ENCODE data around the gene IFIT3. TPM values are rescaled to one million over a fixed set of nuclear protein-coding genes. Genes with fewer than 3 reads are reported as not detected.

Gene IFIT3
- total RNA-seq, 1 donor: 90.2 TPM

DNA sequence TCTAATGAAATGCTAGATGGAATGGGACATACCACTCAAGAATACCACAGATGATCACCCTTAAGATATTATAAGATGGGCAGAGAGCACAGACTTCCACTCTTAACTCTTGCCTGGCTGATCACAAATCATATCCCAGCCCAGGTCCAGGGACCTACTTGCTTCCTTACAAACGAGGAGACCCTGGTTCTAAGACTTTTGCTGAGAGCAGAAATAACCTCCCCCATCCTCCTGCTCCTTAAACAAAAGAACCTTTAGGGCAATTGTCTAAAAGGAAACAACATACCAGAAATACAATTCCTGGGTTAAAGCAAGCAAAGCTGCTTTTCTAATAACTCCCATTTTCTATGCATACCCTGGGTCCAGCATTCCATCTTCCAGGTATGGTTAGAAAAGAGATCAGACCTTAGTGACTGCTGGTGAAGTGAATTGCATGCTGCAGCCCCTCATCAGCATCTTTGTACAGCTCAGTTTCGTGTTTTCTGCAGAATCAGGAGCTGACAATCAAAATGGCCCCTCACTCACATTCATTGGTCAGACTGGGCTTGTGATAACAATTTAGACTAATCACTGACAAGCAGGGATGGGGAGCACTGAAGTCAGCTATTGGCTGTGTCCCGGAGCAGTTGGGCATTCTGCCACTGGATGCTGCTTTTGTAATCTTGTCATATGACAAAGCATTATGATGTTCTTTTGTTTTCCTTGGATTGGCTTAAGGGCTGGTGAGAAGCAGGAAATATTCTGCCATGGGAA lies 14.6 kb downstream of the IFIT3 start:
- TF ChIP-seq, protein P1, sequence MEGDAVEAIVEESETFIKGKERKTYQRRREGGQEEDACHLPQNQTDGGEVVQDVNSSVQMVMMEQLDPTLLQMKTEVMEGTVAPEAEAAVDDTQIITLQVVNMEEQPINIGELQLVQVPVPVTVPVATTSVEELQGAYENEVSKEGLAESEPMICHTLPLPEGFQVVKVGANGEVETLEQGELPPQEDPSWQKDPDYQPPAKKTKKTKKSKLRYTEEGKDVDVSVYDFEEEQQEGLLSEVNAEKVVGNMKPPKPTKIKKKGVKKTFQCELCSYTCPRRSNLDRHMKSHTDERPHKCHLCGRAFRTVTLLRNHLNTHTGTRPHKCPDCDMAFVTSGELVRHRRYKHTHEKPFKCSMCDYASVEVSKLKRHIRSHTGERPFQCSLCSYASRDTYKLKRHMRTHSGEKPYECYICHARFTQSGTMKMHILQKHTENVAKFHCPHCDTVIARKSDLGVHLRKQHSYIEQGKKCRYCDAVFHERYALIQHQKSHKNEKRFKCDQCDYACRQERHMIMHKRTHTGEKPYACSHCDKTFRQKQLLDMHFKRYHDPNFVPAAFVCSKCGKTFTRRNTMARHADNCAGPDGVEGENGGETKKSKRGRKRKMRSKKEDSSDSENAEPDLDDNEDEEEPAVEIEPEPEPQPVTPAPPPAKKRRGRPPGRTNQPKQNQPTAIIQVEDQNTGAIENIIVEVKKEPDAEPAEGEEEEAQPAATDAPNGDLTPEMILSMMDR (IDR thresholded peaks at IDR 0.05; ENCODE audit: insufficient read depth, low read depth, low read length): no peak
- peak; percentile 53 for DNase-seq (ENCODE audit: low read depth)
- no peak overlapping the region for H3K4me3 ChIP-seq (ENCODE audit: low read depth, low read length)

DNA sequence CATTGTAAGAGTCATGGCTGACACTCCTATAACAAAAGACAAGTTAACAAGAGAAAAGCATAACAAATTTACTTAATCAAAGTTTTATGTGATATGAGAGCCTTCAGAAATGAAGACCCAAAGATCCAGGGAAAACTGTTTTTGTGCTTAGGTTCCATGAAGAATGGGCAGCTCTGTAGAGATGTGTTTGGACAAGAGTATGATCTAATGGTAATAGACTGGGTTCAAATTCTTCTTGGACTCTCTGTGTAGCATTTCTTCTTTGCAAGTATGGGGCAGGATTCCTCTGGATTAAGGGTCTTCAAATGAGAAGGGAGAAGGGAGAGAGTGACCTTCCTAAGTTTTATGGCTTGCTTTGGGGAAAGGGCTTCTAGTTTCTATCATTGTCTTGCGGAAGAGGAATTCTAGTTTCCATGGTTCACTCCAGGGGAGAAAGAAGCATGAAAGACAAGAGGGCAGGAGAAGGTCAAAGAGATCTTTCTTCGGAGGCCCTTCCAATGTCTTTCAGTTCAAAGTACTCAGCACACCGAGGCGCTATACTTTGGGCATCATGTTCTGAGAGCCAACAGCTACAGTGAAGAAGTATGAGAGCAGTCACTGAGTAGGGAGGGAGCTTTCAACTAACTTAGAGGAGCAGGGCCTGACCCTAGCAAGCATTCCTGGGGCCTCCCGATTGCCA lies 15.4 kb downstream of the IFIT3 start:
- no peak overlapping the region for H3K4me3 ChIP-seq (ENCODE audit: low read depth, low read length)
- TF ChIP-seq, protein P1 (IDR thresholded peaks at IDR 0.05; ENCODE audit: insufficient read depth, low read depth, low read length): no peak
- DNase-seq (ENCODE audit: low read depth): no peak

DNA sequence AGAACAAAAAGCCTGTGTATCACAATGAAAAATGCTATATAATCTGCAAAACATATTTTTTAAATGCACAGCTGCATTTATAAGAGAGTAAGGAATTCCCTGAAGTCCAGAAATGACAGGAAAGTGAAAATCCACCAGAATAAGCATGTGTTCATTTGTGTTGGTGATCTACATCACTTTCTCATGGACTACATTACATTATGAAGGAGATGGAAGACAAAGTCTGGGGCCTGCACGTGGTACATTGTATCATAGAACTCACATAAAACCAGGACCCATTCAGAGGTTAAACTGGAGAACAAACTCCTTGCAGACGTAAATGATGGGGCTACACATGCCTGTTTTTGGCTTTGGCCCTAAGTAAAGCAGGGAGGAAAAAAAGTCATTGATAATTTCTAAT lies 16.4 kb downstream of the IFIT3 start:
- no peak for DNase-seq (ENCODE audit: low read depth)
- TF ChIP-seq, protein P1 (IDR thresholded peaks at IDR 0.05; ENCODE audit: insufficient read depth, low read depth, low read length): no peak
- H3K4me3 ChIP-seq (ENCODE audit: low read depth, low read length): no peak overlapping the region

DNA sequence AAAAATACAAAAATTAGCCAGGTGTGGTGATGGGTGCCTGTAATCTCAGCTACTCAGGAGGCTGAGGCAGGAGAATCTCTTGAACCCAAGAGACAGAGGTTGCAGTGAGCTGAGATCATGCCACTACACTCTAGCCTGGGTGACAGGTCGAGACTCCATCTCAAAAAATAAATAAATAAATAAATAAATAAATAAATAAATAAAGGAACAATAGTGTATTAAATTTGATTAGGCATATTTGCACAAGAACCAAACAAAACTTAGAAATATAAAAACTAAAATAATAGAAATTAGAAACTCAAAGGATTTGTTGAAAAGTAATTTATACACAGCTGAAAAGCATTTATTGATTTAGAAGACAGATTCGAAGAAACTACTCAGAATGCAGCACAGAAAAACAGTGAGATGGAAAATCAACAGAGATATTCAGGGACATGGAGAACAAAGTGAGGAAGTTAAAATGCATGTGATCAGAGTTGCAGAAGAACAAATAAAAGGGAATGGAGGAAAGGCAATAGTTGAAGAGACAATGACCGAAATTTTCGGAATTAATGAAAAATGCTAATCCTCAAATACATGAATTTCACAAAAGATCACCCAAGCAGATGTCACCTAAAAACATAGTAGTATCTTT lies 17.7 kb downstream of the IFIT3 start:
- DNase-seq (ENCODE audit: low read depth): no peak
- H3K4me3 ChIP-seq (ENCODE audit: low read depth, low read length): no peak overlapping the region
- TF ChIP-seq, protein P1 (IDR thresholded peaks at IDR 0.05; ENCODE audit: insufficient read depth, low read depth, low read length): no peak

DNA sequence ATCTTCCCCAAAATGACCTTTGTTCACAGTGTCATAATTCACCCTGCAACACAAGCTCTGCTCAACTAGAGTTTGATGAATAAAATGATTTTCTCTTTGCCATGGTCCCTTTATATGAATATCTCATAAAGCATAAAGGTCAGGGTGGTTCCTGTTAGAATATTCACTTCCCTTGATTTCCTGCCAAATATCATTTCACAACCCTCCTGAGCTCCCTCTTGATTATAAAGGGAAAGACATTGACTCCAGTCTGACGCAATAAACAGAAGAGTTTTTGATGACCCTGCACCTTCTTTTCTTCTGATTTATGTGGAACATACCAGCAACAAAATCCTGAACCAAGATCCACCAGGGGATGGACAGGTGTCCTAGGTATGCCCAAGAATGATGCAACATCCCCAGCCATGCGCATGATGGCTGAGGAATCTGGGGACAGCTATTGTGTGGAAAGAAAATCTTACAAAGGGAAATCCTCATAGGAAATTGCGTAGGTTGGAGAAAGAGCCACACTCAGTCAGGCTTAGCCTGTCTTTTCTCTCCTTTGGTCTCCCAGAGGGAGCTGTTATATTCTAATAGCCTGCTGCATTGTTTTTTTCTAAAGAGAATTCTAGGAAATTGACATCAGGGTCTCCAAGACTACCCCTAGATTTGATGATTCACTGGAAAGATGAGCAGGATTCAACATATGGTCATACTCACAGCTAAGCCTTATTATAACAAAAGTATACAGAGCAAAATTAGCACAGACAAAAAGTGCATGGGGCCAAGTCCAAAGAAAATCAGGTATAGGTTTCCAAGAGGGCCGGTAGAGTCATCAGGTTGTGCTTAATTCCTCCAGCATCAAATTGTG lies 18.8 kb downstream of the IFIT3 start:
- H3K4me3 ChIP-seq (ENCODE audit: low read depth, low read length): no peak overlapping the region
- DNase-seq (ENCODE audit: low read depth): peak; percentile 87
- TF ChIP-seq, protein P1 (IDR thresholded peaks at IDR 0.05; ENCODE audit: insufficient read depth, low read depth, low read length): no peak

DNA sequence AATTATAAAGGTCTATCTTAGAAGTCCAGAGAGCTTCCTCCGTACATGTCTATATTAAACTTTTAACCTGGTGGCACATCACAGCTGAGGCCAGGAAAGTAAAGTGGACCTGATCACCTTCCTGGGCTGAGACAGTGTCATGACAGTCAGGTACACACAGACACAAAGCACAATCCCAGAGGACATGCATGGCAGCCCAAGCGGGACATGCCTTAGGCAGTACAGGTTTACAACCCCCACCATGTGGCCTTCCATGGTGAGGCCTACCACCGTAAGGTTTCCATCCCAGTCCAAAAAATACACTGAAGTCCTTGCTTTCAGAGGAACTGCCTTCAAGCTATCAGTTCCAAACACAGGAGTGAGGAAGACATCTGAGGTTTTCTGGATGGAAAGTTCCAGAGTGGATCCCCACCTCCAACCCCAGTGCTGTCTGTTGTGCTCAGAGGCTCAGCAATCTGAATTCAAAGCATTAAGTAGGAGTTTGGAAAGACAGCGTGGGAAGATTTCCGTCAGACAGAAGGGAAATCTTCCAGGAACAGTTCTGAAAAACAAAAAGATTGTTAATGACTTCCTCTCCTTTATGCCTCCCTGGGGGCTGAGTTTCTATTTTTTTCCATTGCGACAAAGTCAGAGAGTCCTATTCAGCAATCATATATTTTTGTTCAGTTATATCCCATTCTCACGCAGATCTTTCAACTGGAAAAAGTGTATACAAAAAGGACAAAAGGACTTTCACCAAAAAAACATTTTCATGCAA lies 20.1 kb downstream of the IFIT3 start:
- TF ChIP-seq, protein P1 (IDR thresholded peaks at IDR 0.05; ENCODE audit: insufficient read depth, low read depth, low read length): no peak
- H3K4me3 ChIP-seq (ENCODE audit: low read depth, low read length): no peak overlapping the region
- peak; percentile 35 for DNase-seq (ENCODE audit: low read depth)
